Erythroblast (primary cell): ENCODE data around the gene CLDN11.

Experiments
- GATA1 ChIP-seq: IDR thresholded peaks from 2 replicates; pipeline ENCODE4 v1.6.1; 2011; ENCODE audit warnings: low read depth, mild to moderate bottlenecking, control low read depth, low read length, moderate library complexity
- POLR2A ChIP-seq: IDR thresholded peaks from 2 replicates; pipeline ENCODE4 v1.6.1; 2011; ENCODE audit warnings: mild to moderate bottlenecking, low read length

GRCh38 chr3:170425491-170426239 lies 7.0 kb downstream of the CLDN11 start:
- TF ChIP-seq POLR2A (no peak), GATA1 (no peak)
